Measurements from ENCODE around the gene USP15. TPM values are rescaled to one million over a fixed set of nuclear protein-coding genes. Genes with fewer than 3 reads are reported as not detected.

The USP15 gene
- total and polyA plus RNA-seq, 8 donors: 42.2 to 107 (median 48.4) TPM

GRCh38 chr12:62317017-62317416 lies 56.8 kb downstream of the USP15 start:
- TF ChIP-seq CTCF (IDR thresholded peaks at IDR 0.05): no peak
- intact Hi-C loops (cut with DNase I): no loop called here
- Histone ChIP-seq H3K36me3 (peaks cover 0 to 37% of the 10 kb centered on the region in 2 donors), H3K27ac (peak overlapping the region in 1 of 2 donors; percentile 20), H3K4me1 (peaks cover 0 to 18% of the 10 kb centered on the region in 2 donors), H3K9me3 (no peaks in the 10 kb centered on the region), H3K27me3 (no peaks in the 10 kb centered on the region), H3K4me3 (no peak overlapping the region)
- ATAC-seq (no peak), DNase-seq (no peak)

- Histone ChIP-seq H3K4me1 (peaks cover 0 to 18% of the 10 kb centered on the region in 2 donors), H3K27ac (peak overlapping the region in 1 of 2 donors; percentile 62), H3K36me3 (peaks cover 0 to 46% of the 10 kb centered on the region in 2 donors), H3K9me3 (no peaks in the 10 kb centered on the region), H3K27me3 (no peaks in the 10 kb centered on the region), H3K4me3 (no peak overlapping the region)
- DNase-seq: no peak
- peak; percentile 27 for ATAC-seq
- intact Hi-C loops (cut with DNase I): no loop called here
- TF ChIP-seq CTCF (IDR thresholded peaks at IDR 0.05): no peak
Measured at GRCh38 chr12:62319058-62319457, 58.9 kb downstream of the USP15 start.

- ATAC-seq (no peak), DNase-seq (no peak)
- H3K27me3 ChIP-seq: no peaks in the 10 kb centered on the region
- intact Hi-C loops (cut with DNase I): no loop called here
- H3K4me1 ChIP-seq: peaks cover 0 to 18% of the 10 kb centered on the region in 2 donors
- H3K4me3 ChIP-seq: no peak overlapping the region
- no peaks in the 10 kb centered on the region for H3K9me3 ChIP-seq
- H3K27ac ChIP-seq: peak overlapping the region in 1 of 2 donors; percentile 62
- peaks cover 0 to 46% of the 10 kb centered on the region in 2 donors for H3K36me3 ChIP-seq
- no peak for TF ChIP-seq CTCF (IDR thresholded peaks at IDR 0.05)
Measured at GRCh38 chr12:62320054-62320453, 59.9 kb downstream of the USP15 start.

- DNase-seq: no peak
- Histone ChIP-seq H3K9me3 (no peaks in the 10 kb centered on the region), H3K27ac (no peak overlapping the region), H3K4me3 (no peak overlapping the region), H3K4me1 (peaks cover 0 to 24% of the 10 kb centered on the region in 2 donors), H3K27me3 (no peaks in the 10 kb centered on the region), H3K36me3 (peaks cover 0 to 34% of the 10 kb centered on the region in 2 donors)
- TF ChIP-seq CTCF (IDR thresholded peaks at IDR 0.05): no peak
- intact Hi-C loops (cut with DNase I): no loop called here
- no peak for ATAC-seq
Measured at GRCh38 chr12:62323386-62323785, 63.2 kb downstream of the USP15 start.

- Histone ChIP-seq H3K4me1 (peaks cover 0 to 13% of the 10 kb centered on the region in 2 donors), H3K27me3 (no peaks in the 10 kb centered on the region), H3K9me3 (no peaks in the 10 kb centered on the region), H3K27ac (peak overlapping the region in 1 of 2 donors; percentile 38), H3K36me3 (peaks cover 0 to 12% of the 10 kb centered on the region in 2 donors), H3K4me3 (no peak overlapping the region)
- no peak for TF ChIP-seq CTCF (IDR thresholded peaks at IDR 0.05)
- DNase-seq (no peak), ATAC-seq (no peak)
- intact Hi-C loops (cut with DNase I): no loop called here
Measured at GRCh38 chr12:62328296-62328921, 68.2 kb downstream of the USP15 start.
